G401 (cell line): ENCODE measurements around the gene OR2V2. TPM values are rescaled to one million over a fixed set of nuclear protein-coding genes. Genes with fewer than 3 reads are reported as not detected.
"Not testable (repeated sequence)": the region's sequence is repeated elsewhere in the genome, so short reads cannot be mapped to it uniquely, and the experiment has no call there.

Experiments used
- DNase-seq: peaks from one replicate; pipeline ENCODE4 v3.0.0-alpha.2; 2015; ENCODE audit warnings: low spot score
- in situ Hi-C: cut with HindIII; loops from 2 replicates; pipeline ENCODE4 v1.10.0; 2016; ENCODE audit warnings: low sequenced_read_pairs, mixed read lengths
- total RNA-seq: library from RNA; depleted of rRNA; stranded (reverse); fragments of >200 nt; shearing (Covaris generic); gene quantifications from 2 replicates; pipeline ENCODE4 v1.2.3, GENCODE V29; 2014

OR2V2 gene
- total RNA-seq, 1 experiment from 2014 or later, result not detected

GRCh38 chr5:181164076-181164952 is 16.9 kb downstream of the OR2V2 start:
- DNase-seq, result no peak

GRCh38 chr5:181166812-181167733 is 19.7 kb downstream of the OR2V2 start:
- in situ Hi-C loops, result no loop called here
- no peak for DNase-seq

More at GRCh38 chr5:181164076-181164952, 16.9 kb downstream of the OR2V2 start:
- in situ Hi-C loops, result no loop called here

GRCh38 chr5:181167814-181168488 is 20.6 kb downstream of the OR2V2 start:
- in situ Hi-C loops, result no loop called here
- DNase-seq, result no peak

GRCh38 chr5:181168595-181169118 is 21.3 kb downstream of the OR2V2 start:
- in situ Hi-C loops, result no loop called here
- no peak for DNase-seq

GRCh38 chr5:181169459-181170236 is 22.3 kb downstream of the OR2V2 start:
- DNase-seq, result peak; percentile 42
- in situ Hi-C loops, result not testable (repeated sequence)

- no peak for DNase-seq
- in situ Hi-C loops, result no loop called here
Observed at GRCh38 chr5:181170237-181170825, 22.9 kb downstream of the OR2V2 start.

- no peak for DNase-seq
- in situ Hi-C loops, result no loop called here
Observed at GRCh38 chr5:181170996-181171395, 23.6 kb downstream of the OR2V2 start.

- in situ Hi-C loops, result no loop called here
- DNase-seq, result no peak
Observed at GRCh38 chr5:181171782-181172181, 24.4 kb downstream of the OR2V2 start.

- in situ Hi-C loops, result no loop called here
- no peak for DNase-seq
Observed at GRCh38 chr5:181173027-181173419, 25.6 kb downstream of the OR2V2 start.

- no peak for DNase-seq
- in situ Hi-C loops, result no loop called here
Observed at GRCh38 chr5:181173420-181174342, 26.3 kb downstream of the OR2V2 start.

- in situ Hi-C loops, result no loop called here
- DNase-seq, result no peak
Observed at GRCh38 chr5:181176254-181176952, 29.0 kb downstream of the OR2V2 start.

- in situ Hi-C loops, DNase-seq: not testable (repeated sequence)
Observed at GRCh38 chr5:181177559-181177958, 30.2 kb downstream of the OR2V2 start.

GRCh38 chr5:181181650-181182565 is 34.5 kb downstream of the OR2V2 start:
- DNase-seq, result peak; percentile 87
- in situ Hi-C loops, result no loop called here

- in situ Hi-C loops, result no loop called here
- no peak for DNase-seq
Observed at GRCh38 chr5:181182651-181183050, 35.3 kb downstream of the OR2V2 start.

- in situ Hi-C loops, result no loop called here
Observed at GRCh38 chr5:181184845-181185216, 37.4 kb downstream of the OR2V2 start.

GRCh38 chr5:181185560-181185959 is 38.2 kb downstream of the OR2V2 start:
- DNase-seq, result no peak
- in situ Hi-C loops, result no loop called here

More at GRCh38 chr5:181184845-181185216, 37.4 kb downstream of the OR2V2 start:
- DNase-seq, result no peak
